Nephron (organoid): ENCODE data around the gene GRIN2C.
"Not testable (repeated sequence)": the region's sequence is repeated elsewhere in the genome, so short reads cannot be mapped to it uniquely, and the experiment has no call there.

Experiments
- H3K27ac Mint-ChIP-seq, 3 experiments: 2 replicates each; pipeline ENCODE4 v1.8.0; 2020; ENCODE audit warnings: mixed read lengths in 3 of 3, mild to moderate bottlenecking in 2 of 3, moderate library complexity in 1 of 3
- H3K27me3 Mint-ChIP-seq: 2 replicates; pipeline ENCODE4 v1.8.0; 2021; ENCODE audit warnings: low read depth, mild to moderate bottlenecking, moderate library complexity, mixed read lengths
- H3K36me3 Mint-ChIP-seq: 2 replicates; pipeline ENCODE4 v1.8.0; 2020; ENCODE audit warnings: low read depth, mixed read lengths
- H3K4me1 Mint-ChIP-seq: 2 replicates; pipeline ENCODE4 v1.8.0; 2020; ENCODE audit warnings: mixed read lengths
- H3K4me3 Mint-ChIP-seq, 3 experiments: 2 replicates each; pipeline ENCODE4 v1.8.0; 2020; ENCODE audit warnings: mild to moderate bottlenecking in 3 of 3, mixed read lengths in 3 of 3, moderate library complexity in 2 of 3
- H3K9me3 Mint-ChIP-seq: 2 replicates; pipeline ENCODE4 v1.8.0; 2020; ENCODE audit warnings: mixed read lengths
- TF ChIP-seq, protein P1 (sequence below), 3 experiments: fragments of 200-600 bp; sonication (generic); IDR thresholded peaks; one replicate each; pipeline ENCODE4 v1.5.0; 2021; ENCODE audit warnings: antibody characterized with exemption in 3 of 3; ENCODE audit not compliant: unreplicated experiment in 3 of 3

Gene GRIN2C

DNA sequence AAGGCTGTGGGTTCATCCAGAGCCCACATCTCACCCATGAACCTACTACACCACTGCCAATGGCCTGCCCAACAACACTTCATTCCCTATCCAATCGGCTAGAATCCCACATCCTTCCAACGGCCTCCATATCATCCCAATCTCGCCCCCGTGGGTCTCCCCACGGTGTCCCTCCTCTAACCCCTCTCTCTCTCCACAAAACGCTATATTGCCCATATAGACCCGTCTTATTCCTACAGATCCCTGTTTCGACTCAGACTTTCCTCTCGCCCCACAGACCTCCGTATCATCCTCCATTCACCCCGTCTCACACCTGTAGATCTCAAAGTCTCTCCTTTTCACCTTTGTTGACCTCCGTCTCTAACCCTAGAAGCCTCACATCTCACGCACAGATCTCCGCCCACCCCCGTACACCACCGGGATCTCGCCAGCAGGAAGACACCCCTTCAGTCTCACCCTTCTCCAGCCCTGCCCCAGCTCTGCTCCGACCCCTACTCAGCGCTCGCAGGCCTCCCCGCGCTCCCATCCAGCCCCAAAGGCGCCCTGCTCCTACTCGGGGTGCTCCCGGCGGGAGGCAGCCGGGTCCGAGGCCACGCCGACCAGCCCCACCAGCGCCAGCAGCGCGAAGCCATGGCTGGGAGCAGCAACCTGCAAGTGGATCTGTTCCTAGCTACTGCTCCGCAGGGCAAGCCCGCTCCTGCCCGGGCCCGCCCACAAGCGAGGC, 12.8 kb upstream of the GRIN2C start, which contains the start of gene FDXR:
FDXR (minus strand) TSS at position 682 of the 724 bp plus-strand sequence; CDS start at position 632, 50 bp downstream.
- Mint-ChIP-seq H3K4me1 (peaks cover 21% of the 10 kb centered on the region), H3K36me3 (no peaks in the 10 kb centered on the region), H3K4me3 (peak within 1 kb of the TSS; percentile 90 to 94 (median 90)), H3K27ac (peak within 1 kb of the TSS; percentile 58 to 87 (median 73)), H3K9me3 (no peaks in the 10 kb centered on the region), H3K27me3 (peaks cover 11% of the 10 kb centered on the region)
- TF ChIP-seq, protein P1, sequence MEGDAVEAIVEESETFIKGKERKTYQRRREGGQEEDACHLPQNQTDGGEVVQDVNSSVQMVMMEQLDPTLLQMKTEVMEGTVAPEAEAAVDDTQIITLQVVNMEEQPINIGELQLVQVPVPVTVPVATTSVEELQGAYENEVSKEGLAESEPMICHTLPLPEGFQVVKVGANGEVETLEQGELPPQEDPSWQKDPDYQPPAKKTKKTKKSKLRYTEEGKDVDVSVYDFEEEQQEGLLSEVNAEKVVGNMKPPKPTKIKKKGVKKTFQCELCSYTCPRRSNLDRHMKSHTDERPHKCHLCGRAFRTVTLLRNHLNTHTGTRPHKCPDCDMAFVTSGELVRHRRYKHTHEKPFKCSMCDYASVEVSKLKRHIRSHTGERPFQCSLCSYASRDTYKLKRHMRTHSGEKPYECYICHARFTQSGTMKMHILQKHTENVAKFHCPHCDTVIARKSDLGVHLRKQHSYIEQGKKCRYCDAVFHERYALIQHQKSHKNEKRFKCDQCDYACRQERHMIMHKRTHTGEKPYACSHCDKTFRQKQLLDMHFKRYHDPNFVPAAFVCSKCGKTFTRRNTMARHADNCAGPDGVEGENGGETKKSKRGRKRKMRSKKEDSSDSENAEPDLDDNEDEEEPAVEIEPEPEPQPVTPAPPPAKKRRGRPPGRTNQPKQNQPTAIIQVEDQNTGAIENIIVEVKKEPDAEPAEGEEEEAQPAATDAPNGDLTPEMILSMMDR (IDR thresholded peaks at IDR 0.05; ENCODE audit: unreplicated experiment in 3 of 3), result no peak

GRCh38 chr17:74871356-74872076, 11.8 kb upstream of the GRIN2C start:
- Mint-ChIP-seq H3K4me1 (peaks cover 21% of the 10 kb centered on the region), H3K36me3 (no peaks in the 10 kb centered on the region), H3K9me3 (no peaks in the 10 kb centered on the region), H3K4me3 (peak overlapping the region; percentile 86 to 94 (median 90)), H3K27me3 (peaks cover 7% of the 10 kb centered on the region), H3K27ac (peak overlapping the region in 1 of 3 experiments; percentile 67)
- TF ChIP-seq, protein P1 (IDR thresholded peaks at IDR 0.05; ENCODE audit: unreplicated experiment in 3 of 3), result no peak

- H3K27me3 Mint-ChIP-seq, result no peaks in the 10 kb centered on the region
- H3K4me1 Mint-ChIP-seq, result peaks cover 21% of the 10 kb centered on the region
- no peaks in the 10 kb centered on the region for H3K9me3 Mint-ChIP-seq
- no peaks in the 10 kb centered on the region for H3K36me3 Mint-ChIP-seq
- H3K4me3 Mint-ChIP-seq, result peak overlapping the region in 2 of 3 experiments; percentile 32 to 65
- TF ChIP-seq, protein P1 (IDR thresholded peaks at IDR 0.05; ENCODE audit: unreplicated experiment in 3 of 3), result no peak
- H3K27ac Mint-ChIP-seq, result peak overlapping the region in 2 of 3 experiments; percentile 35 to 76
These were observed 10.8 kb upstream of the GRIN2C start for GRCh38 chr17:74870512-74870911.

- not testable (repeated sequence) for H3K27me3 Mint-ChIP-seq, H3K27ac Mint-ChIP-seq, H3K9me3 Mint-ChIP-seq, H3K4me3 Mint-ChIP-seq, H3K36me3 Mint-ChIP-seq
- H3K4me1 Mint-ChIP-seq, result peaks cover 23% of the 10 kb centered on the region
These were observed 10.3 kb upstream of the GRIN2C start for GRCh38 chr17:74870028-74870427.

GRCh38 chr17:74868908-74869255, 9.2 kb upstream of the GRIN2C start:
- Mint-ChIP-seq H3K27me3 (peaks cover 4% of the 10 kb centered on the region), H3K27ac (no peak overlapping the region), H3K9me3 (no peaks in the 10 kb centered on the region), H3K4me1 (peaks cover 24% of the 10 kb centered on the region), H3K36me3 (no peaks in the 10 kb centered on the region), H3K4me3 (no peak overlapping the region)
- TF ChIP-seq, protein P1 (IDR thresholded peaks at IDR 0.05; ENCODE audit: unreplicated experiment in 3 of 3), result no peak

- TF ChIP-seq, protein P1 (IDR thresholded peaks at IDR 0.05; ENCODE audit: unreplicated experiment in 3 of 3), result no peak
- Mint-ChIP-seq H3K27me3 (peaks cover 8% of the 10 kb centered on the region), H3K4me1 (peaks cover 21% of the 10 kb centered on the region), H3K9me3 (no peaks in the 10 kb centered on the region), H3K36me3 (no peaks in the 10 kb centered on the region), H3K4me3 (no peak overlapping the region), H3K27ac (no peak overlapping the region)
These were observed 8.7 kb upstream of the GRIN2C start for GRCh38 chr17:74868251-74868907.
